NT2/D1 (cell line): ENCODE results near the gene ATF7.

Experiments used
- DNase-seq: peaks from one replicate; pipeline ENCODE4 v3.0.0-alpha.2; 2011; ENCODE audit warnings: low read depth, low spot score
- H3K27me3 ChIP-seq: 2 replicates; pipeline ENCODE4 v1.6.0; 2011; ENCODE audit warnings: mild to moderate bottlenecking; ENCODE audit not compliant: insufficient read length, insufficient read depth
- H3K36me3 ChIP-seq: 2 replicates; pipeline ENCODE4 v1.6.1; 2011; ENCODE audit warnings: mild to moderate bottlenecking, low read length, mixed read lengths; ENCODE audit not compliant: insufficient read depth, insufficient read length
- H3K4me1 ChIP-seq: 2 replicates; pipeline ENCODE4 v1.5.1; 2011; ENCODE audit not compliant: insufficient read depth, insufficient read length
- H3K4me3 ChIP-seq: 2 replicates; pipeline ENCODE4 v1.5.1; 2011; ENCODE audit warnings: low read depth; ENCODE audit not compliant: insufficient read length
- H3K9ac ChIP-seq: 2 replicates; pipeline ENCODE4 v1.6.0; 2011; ENCODE audit warnings: low read depth; ENCODE audit not compliant: insufficient read length
- H3K9me3 ChIP-seq: 2 replicates; pipeline ENCODE4 v1.5.1; 2011; ENCODE audit warnings: mild to moderate bottlenecking, low read length; ENCODE audit not compliant: insufficient read depth
- SUZ12 ChIP-seq: IDR thresholded peaks from 2 replicates; pipeline ENCODE4 v1.6.1; 2011; ENCODE audit not compliant: insufficient read length, insufficient read depth; ENCODE audit errors: extremely low read depth
- YY1 ChIP-seq: IDR thresholded peaks from 2 replicates; pipeline ENCODE4 v1.6.1; 2011; ENCODE audit not compliant: insufficient read length, insufficient read depth
- ZNF274 ChIP-seq: IDR thresholded peaks from 2 replicates; pipeline ENCODE4 v1.6.1; 2011; ENCODE audit warnings: mild to moderate bottlenecking, low read depth, low read length

ATF7 gene

GRCh38 chr12:53502331-53502730 is 123.9 kb downstream of the ATF7 start:
- Histone ChIP-seq H3K9me3 (peaks cover 4% of the 10 kb centered on the region; the same call in 1 of the 2 replicates), H3K9ac (no peak overlapping the region), H3K4me1 (peaks cover 13% of the 10 kb centered on the region), H3K27me3 (no peaks in the 10 kb centered on the region), H3K4me3 (peak overlapping the region; percentile 88), H3K36me3 (peaks cover 54% of the 10 kb centered on the region)
- DNase-seq, result no peak
- no peak for TF ChIP-seq YY1
- TF ChIP-seq ZNF274, result no peak

DNA sequence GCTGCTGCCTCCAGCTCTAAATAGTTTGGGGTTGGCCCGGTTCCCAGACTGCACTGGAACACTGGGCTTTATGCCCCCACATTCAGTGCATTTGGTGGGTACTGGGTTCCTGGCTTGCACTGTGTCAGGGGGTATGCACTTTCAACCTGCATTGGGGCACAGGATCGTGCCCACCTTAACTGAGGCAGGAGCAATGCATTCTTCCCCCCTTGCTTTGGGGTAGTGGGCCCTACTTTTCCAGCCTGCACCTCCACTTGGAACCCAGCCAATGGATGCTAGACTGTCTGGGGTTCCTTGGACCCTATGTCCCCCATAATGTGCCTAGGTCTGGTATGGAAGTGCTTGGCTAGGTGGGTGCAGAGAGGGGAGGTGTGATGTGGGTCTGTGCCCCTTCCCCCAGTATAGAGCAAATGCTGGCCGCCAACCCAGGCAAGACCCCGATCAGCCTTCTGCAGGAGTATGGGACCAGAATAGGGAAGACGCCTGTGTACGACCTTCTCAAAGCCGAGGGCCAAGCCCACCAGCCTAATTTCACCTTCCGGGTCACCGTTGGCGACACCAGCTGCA is 124.5 kb downstream of the ATF7 start:
- peaks cover 48% of the 10 kb centered on the region for H3K36me3 ChIP-seq
- no peaks in the 10 kb centered on the region for H3K27me3 ChIP-seq
- peak overlapping the region; percentile 88 for H3K4me3 ChIP-seq
- H3K9me3 ChIP-seq, result peaks cover 4% of the 10 kb centered on the region; the same call in 1 of the 2 replicates
- peaks cover 10% of the 10 kb centered on the region for H3K4me1 ChIP-seq
- H3K9ac ChIP-seq, result peak overlapping the region; percentile 98
- TF ChIP-seq YY1 (no peak), ZNF274 (no peak), SUZ12 (no peak)
- DNase-seq, result no peak

- DNase-seq, result peak; percentile 98
- Histone ChIP-seq H3K4me3 (peak within 1 kb of the TSS; percentile 88), H3K36me3 (peaks cover 41% of the 10 kb centered on the region), H3K27me3 (no peaks in the 10 kb centered on the region), H3K9me3 (peaks cover 4% of the 10 kb centered on the region; the same call in 1 of the 2 replicates), H3K4me1 (peaks cover 12% of the 10 kb centered on the region), H3K9ac (peak within 1 kb of the TSS; percentile 98)
- no peak for TF ChIP-seq SUZ12
- TF ChIP-seq YY1, result no peak
- TF ChIP-seq ZNF274, result no peak
Observed at GRCh38 chr12:53500776-53501614, 125.2 kb downstream of the ATF7 start, which contains the start of gene TARBP2. TSS of gene TARBP2 (plus strand) at chr12:53501283. CDS start at chr12:53501409, 126 bp downstream.

- Histone ChIP-seq H3K4me1 (peaks cover 14% of the 10 kb centered on the region), H3K4me3 (peak overlapping the region; percentile 35), H3K9ac (peak overlapping the region; percentile 83), H3K9me3 (peaks cover 4% of the 10 kb centered on the region; the same call in 1 of the 2 replicates), H3K36me3 (peaks cover 34% of the 10 kb centered on the region), H3K27me3 (no peaks in the 10 kb centered on the region)
- DNase-seq, result no peak
- TF ChIP-seq YY1 (no peak), SUZ12 (no peak), ZNF274 (no peak)
Observed at GRCh38 chr12:53500142-53500775, 125.9 kb downstream of the ATF7 start.

GRCh38 chr12:53499266-53500141 is 126.7 kb downstream of the ATF7 start, which contains the start of gene MAP3K12:
TSS of gene MAP3K12 (minus strand) at chr12:53499458. CDS start at chr12:53487391, 12,067 bp downstream.
- Histone ChIP-seq H3K9ac (peak within 1 kb of the TSS; percentile 87), H3K36me3 (peaks cover 26% of the 10 kb centered on the region), H3K27me3 (no peaks in the 10 kb centered on the region), H3K4me3 (peak within 1 kb of the TSS; percentile 35), H3K4me1 (peaks cover 15% of the 10 kb centered on the region), H3K9me3 (peaks cover 4% of the 10 kb centered on the region; the same call in 1 of the 2 replicates)
- no peak for DNase-seq
- TF ChIP-seq YY1 (no peak), SUZ12 (no peak), ZNF274 (no peak)

GRCh38 chr12:53498235-53498630 is 127.9 kb downstream of the ATF7 start:
- Histone ChIP-seq H3K36me3 (peaks cover 13% of the 10 kb centered on the region), H3K4me3 (no peak overlapping the region), H3K4me1 (peaks cover 23% of the 10 kb centered on the region), H3K9me3 (peaks cover 4% of the 10 kb centered on the region; the same call in 1 of the 2 replicates), H3K27me3 (no peaks in the 10 kb centered on the region), H3K9ac (no peak overlapping the region)
- DNase-seq, result no peak
- no peak for TF ChIP-seq ZNF274
- no peak for TF ChIP-seq SUZ12
- TF ChIP-seq YY1, result no peak
